Esophagus squamous epithelium (tissue), 4 donors: ENCODE results near the gene TCF15.

Experiments used
- POLR2A ChIP-seq, 4 donors: fragments of 450-650 bp; IDR thresholded peaks; one replicate each; pipeline ENCODE4 v1.6.1; 2017; ENCODE audit warnings: antibody characterized with exemption in 4 of 4, mild to moderate bottlenecking in 4 of 4, moderate library complexity in 3 of 4
- TF ChIP-seq, protein P1 (sequence below), 6 experiments: fragments of 450-650 bp in 4 of 6; fragments of 200-600 bp in 2 of 6; sonication (generic) in 2 of 6; IDR thresholded peaks; one replicate each; pipeline ENCODE4 v1.5.1; 2016 to 2019; ENCODE audit warnings: antibody characterized with exemption in 6 of 6, mild to moderate bottlenecking in 4 of 6, moderate library complexity in 4 of 6

DNA sequence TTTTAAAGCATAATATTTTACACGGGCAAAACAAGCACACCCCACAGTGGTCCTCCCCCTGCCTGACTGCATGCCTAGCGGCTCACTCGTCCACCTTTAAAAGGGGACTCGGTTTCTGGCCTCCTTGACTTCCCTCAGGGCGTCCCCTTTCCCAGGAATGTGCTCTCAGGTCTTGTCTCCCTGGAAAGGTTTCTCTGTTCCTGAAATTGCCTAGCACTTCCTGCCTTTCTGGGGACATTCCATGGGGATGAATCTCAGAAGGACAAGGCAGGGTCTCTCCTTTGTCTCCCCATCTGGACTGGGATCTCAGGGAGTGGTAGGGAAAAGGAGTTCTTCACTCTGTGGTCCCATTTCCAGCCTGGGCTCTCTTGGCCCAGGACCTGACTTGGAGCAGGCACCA, 4.9 kb downstream of the TCF15 start:
- TF ChIP-seq, protein P1, sequence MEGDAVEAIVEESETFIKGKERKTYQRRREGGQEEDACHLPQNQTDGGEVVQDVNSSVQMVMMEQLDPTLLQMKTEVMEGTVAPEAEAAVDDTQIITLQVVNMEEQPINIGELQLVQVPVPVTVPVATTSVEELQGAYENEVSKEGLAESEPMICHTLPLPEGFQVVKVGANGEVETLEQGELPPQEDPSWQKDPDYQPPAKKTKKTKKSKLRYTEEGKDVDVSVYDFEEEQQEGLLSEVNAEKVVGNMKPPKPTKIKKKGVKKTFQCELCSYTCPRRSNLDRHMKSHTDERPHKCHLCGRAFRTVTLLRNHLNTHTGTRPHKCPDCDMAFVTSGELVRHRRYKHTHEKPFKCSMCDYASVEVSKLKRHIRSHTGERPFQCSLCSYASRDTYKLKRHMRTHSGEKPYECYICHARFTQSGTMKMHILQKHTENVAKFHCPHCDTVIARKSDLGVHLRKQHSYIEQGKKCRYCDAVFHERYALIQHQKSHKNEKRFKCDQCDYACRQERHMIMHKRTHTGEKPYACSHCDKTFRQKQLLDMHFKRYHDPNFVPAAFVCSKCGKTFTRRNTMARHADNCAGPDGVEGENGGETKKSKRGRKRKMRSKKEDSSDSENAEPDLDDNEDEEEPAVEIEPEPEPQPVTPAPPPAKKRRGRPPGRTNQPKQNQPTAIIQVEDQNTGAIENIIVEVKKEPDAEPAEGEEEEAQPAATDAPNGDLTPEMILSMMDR (IDR thresholded peaks at IDR 0.05) = no peak
- TF ChIP-seq POLR2A (IDR thresholded peaks at IDR 0.05) = no peak
